NCI-H446 treated with DMSO at 0.1 percent for 48 hours (cell line): ENCODE results near the gene MRPL42.
"Not testable (repeated sequence)": the region's sequence is repeated elsewhere in the genome, so short reads cannot be mapped to it uniquely, and the experiment has no call there.

Experiments
- DNase-seq: peaks from one replicate; lab custom pipeline; 2025; lab: John Stamatoyannopoulos, UW

Gene MRPL42

DNA sequence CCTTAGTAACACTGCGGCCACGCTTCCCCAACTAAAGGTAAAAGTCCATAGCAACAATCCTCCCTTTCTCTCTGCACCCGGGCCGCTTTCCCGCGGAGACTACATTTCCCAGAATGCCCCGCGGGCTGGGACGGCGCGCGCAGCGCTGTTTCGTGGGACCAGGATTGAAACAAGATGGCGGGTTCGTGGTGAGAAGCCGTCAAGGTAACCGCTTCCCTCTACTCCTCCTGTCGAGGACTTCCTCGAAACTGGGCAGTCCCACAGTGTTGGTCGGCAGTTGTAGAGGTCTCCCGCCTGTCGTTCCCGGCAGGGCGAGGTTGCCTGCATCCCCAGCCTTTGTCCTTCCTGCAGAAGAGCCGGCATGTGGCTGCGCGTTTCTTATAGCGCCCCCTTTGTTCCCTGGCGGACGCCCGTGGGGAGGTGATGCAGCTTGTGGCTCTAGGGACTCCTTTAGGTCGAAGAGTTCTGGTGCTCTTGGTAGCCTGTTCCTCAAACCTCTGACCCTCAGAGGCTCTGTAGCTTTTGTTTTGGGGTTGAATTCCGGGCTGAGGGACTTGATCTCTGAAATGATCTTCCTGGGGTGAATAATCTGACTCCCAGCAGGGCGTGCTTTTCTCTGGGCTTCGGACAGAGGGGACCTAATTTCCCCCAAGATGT, at the start of gene MRPL42:
Gene MRPL42 (plus strand): TSS at position 164 of the 657 bp plus-strand sequence. CDS start 1,772 bp downstream, outside the sequence.
- DNase-seq = peak; percentile 78

DNA sequence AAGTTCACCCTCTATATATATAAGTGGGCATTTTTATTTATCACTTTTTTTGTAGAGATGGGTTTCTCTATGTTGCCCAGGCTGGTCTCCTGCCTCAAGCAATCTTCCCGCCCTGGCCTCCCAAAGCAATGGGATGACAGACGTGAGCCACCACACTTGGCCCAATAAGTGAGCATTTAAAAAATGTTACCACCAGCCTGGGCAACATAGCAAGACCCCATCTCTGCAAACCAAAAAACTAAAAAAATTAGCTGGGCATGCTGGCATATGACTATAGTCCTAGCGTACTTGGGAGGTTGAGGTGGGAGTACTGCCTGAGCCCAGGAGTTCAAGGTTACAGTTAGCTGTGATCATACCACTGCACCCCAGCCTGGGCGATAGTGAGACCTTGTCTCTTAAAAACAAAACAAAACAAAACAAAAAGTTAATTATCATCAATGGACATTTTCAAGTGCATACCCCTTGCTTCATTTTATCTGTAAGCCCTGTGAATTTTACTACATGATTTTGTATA, 49.3 kb upstream of the MRPL42 start:
- DNase-seq = no peak

- peak; percentile 46 for DNase-seq
These were observed 47.8 kb upstream of the MRPL42 start for GRCh38 chr12:93419388-93420034.

DNA sequence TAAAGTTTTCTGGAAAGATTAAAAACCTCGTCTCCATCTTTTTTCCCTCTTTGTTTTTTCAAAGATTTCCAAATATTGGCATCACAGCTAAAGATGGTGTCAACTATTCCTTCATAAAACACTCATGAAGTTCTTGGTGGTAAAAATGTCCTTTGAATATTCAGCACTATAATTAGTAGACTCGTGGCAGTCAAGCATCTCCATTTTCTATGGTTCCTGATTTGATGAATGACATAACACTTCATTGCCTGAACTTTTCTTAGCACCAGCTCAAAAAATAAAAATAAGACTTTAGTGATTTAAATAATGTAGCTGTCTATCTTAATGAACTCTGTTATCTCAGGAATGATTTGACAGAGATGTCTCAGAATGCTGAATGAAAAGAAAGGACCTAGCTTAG, 45.3 kb upstream of the MRPL42 start:
- DNase-seq = no peak

GRCh38 chr12:93425736-93426411, 41.4 kb upstream of the MRPL42 start:
- no peak for DNase-seq

- no peak for DNase-seq
These were observed 40.9 kb upstream of the MRPL42 start for GRCh38 chr12:93426412-93426805.

DNA sequence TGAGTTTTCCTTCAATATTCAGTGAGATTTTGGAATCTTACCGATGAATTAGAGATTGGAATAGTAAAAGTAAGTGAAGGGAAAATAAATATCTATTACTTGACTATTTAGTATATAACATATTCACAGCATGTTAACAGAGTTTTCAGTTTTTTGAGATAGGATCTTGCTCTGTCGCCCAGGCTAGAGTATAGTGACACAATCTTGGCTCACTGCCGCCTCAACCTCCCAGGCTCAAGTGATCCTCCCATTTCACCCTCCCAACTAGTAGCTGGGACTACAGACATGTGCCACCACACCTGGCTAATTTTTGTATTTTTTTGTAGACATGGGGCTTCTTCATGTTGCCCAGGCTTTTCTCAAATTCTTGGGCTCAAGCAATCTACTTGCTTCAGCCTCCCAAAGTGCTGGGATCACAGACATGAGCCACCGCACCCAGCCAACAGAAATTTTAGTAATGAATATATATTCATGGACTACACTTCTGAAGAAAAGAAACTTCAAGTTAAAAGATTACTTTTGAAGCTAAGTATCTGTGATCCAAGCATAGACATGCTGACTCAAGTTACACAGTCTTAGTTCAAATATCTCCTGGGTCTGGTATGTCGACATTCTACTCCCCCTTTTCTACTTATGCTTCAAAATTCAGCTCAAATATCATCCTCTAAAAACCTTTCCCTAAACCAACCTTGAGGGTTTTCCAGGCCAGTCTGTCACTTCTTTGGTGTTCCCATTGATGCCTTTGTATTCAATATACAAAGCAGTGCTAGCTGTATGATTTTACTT, 39.3 kb upstream of the MRPL42 start:
- DNase-seq = no peak

DNA sequence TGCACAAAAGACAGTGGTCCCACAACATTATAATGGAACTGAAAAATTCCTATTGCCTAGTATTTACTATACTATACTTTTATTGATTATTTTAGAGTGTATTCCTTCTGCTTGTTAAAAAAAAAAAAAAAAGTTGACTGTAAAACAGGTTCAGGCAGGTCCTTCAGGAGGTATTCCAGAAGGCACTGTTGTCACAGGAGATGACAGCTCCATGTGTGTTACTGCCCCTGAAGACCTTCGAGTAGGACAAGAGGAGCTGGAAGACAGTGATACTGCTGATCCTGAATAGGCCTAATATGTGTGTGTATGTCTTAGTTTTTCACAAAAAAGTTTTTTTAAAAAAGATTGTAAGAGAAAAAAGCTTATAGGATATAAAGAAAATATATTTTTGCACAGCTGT, 37.9 kb upstream of the MRPL42 start:
- no peak for DNase-seq

DNA sequence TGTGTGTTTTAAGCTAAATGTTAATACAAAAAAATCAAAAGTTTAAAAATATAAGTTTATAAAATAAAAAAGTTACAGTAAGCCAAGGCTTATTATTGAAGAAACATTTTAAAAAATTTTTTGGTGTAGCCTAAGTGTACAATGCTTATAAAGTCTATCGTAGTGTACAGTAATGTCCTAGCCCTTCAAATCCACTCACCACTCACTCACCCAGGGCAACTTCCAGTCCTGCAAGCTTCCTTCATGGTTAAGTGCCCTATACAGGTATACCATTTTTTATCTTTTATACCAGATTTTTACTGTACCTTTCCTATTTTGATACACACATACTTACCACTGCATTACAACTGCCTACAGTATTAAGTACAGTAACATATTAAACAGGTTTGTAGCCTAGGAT, 37.5 kb upstream of the MRPL42 start:
- no peak for DNase-seq

GRCh38 chr12:93430280-93430679, 37.0 kb upstream of the MRPL42 start:
- DNase-seq = no peak

DNA sequence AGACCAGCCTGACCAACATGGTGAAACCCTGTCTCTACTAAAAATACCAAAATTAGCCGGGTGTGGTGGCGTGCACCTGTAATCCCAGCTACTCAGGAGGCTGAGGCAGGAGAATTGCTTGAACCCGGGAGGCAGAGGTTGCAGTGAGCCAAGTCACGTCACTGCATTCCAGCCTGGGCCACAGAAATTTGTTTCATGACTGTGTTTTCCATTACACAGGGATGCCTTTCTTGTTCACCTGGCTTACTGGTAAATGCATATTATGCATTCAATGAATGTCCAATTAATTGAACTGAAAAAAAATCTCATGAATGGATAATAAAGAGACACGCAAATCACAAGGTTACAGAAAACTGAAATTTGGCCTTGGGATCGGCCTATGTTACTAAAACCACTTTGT, 35.3 kb upstream of the MRPL42 start:
- DNase-seq = not testable (repeated sequence)

DNA sequence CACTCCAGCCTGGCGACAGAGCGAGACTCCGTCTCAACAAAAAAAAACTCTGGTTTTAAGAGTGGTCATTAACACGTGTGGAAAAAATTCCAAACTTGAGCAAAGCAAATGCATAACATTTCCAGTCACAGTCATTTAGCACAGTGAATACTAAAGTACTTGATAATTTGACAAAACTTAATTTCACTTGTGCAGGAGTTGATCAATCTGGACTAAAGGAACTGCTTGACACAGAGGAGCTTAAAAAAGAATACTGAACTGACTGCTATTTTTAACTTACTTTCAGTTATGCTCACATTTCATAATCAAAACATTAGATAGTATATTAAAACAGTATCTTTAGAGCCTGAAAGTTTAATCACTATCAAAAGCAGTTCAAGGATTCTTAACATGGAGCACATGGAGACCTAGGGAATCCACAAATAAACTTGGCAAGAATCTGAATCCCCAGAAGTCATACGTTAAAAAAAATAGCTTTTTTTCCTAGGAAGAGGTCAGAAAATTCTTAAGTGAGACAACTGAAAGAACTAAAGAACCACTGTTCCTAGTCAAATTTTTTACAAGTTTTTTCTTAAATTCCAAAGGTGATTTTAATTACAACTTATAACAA, 33.0 kb upstream of the MRPL42 start:
- no peak for DNase-seq

GRCh38 chr12:93438266-93439050, 28.9 kb upstream of the MRPL42 start:
- no peak for DNase-seq

GRCh38 chr12:93440043-93440835, 27.1 kb upstream of the MRPL42 start:
- DNase-seq = no peak

GRCh38 chr12:93441081-93441616, 26.2 kb upstream of the MRPL42 start:
- no peak for DNase-seq

DNA sequence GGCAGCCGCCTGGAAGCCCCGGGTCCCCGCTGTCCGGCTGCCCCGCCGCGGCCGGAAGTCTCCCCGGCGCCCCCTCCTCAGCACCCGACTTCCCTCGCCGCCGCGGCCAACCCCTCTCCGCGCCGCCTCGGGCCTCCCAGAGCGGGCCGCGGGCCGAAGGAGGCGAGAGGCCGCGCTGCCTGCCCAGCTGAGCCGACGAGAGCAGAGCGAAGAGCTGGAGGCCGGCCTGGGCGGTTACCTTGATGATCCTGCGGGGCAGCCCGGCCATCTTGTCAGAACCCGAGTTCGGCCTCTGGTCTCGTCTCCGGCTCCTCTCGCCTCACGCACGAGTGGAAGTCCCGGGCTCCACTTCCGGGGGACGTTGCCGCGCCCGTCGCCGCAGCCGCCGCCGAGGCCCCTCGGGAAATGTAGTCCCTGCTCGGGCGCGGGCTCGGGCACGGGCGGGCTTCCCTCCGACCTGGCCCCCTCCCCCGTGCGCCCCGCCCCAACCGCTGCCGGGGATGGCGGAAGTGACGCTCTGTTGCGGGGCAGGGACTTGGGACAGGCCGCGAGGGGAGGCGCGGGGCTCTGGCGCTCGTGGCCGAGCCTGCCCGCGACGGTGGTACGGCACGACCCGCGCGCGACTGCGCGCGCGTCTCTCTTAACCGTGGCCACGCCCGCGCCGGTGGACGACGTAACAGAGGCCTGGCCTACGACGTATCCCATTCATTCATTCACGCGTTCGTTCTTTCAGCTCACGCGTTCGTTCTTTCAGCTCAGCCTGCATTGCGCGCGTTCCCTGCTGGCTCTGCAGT, 25.5 kb upstream of the MRPL42 start, which contains the start of gene UBE2N:
Gene UBE2N (minus strand): TSS at position 331 of the 794 bp plus-strand sequence. CDS start 63 bp downstream, at position 268.
- DNase-seq = peak; percentile 89

DNA sequence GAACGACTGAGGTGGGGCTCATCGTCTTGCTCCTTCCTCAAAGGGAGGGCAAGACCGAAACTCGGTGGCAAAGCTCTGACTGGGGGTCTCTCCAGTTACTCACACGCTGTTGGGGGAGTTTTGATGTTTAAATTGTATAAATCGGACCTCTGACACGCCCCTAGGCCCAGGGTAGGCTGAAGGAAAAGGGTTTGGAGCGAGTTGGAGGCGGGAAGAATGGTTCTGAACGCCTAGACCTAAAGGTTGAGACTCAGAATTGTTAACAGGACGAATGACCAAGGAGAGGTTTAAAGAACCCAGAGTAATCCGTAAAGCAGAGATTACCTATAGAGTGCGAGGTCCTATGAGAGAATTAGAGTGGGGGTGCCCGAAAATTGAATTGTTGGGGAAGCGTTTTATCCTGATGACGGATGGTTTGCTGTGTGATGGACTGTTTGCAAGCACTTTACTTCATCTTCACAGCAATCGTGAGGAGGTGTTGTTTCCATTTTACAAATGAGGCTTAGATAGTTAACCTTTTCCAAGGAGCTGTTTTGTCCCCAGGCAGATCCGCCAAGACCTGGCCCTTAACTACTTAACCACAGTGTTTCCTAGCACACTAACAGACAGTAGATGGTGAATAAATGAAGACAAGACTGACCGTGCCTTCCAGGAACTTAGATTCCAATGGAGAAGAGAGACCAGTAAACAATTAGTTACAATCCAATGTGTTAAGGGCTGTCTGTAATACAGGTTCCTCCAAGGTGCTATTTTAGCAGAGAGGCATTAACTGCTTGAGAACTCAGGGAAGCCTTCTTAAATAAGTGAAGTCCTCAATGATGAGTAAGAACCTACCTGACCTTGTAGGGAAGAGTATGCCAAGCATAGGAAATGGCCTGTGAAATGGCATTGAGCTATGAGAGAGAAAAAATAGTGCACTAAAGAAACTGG, 24.6 kb upstream of the MRPL42 start:
- no peak for DNase-seq

DNA sequence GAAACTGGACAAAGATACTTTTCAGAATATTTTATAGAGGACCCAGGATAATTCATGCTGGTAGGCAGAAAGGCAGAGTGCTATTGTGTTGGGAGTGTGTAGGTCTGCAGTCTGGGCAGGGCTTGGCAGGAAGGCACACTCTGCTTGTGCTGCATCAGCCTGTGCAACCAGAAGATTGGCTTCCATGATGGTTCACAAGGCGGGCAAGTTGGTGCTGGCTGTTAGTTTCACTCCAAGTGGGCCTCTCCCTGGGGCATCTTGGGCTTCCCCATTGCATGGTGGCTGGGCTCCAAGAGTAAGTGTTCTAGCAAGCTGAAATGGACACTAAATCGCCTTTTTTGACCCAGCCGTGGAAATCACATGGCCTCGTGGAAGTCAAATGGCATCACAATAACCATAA, 23.7 kb upstream of the MRPL42 start:
- no peak for DNase-seq
